ENCODE results near the gene TRABD.

- TF ChIP-seq POLR2AphosphoS5 (IDR thresholded peaks at IDR 0.05; ENCODE audit: low read depth, low read length) (no peak), SIN3A (IDR thresholded peaks at IDR 0.05; ENCODE audit: borderline replicate concordance, insufficient read depth, low read length) (no peak), TAF1 (IDR thresholded peaks at IDR 0.05; ENCODE audit: borderline replicate concordance, insufficient read depth, low read length) (no peak)
Measured at GRCh38 chr22:50207383-50208140, 21.8 kb downstream of the TRABD start.
